Ureter (tissue), 1 donor: ENCODE data around the gene SPATA13. TPM values are rescaled to one million over a fixed set of nuclear protein-coding genes. Genes with fewer than 3 reads are reported as not detected.
"Not testable (repeated sequence)": the region's sequence is repeated elsewhere in the genome, so short reads cannot be mapped to it uniquely, and the experiment has no call there.

Experiments
- DNase-seq: peaks from one replicate; pipeline ENCODE4 v3.0.0-alpha.2; 2020; ENCODE audit warnings: low spot score
- total RNA-seq: library from RNA; stranded (reverse); gene quantifications from one replicate; pipeline ENCODE4 v1.2.4, GENCODE V29; 2023
- donor health status: DM: yes; HTN: yes; CAD: no.

SPATA13 gene
- total RNA-seq, 1 donor from 2014 or later = 19.0 TPM

DNA sequence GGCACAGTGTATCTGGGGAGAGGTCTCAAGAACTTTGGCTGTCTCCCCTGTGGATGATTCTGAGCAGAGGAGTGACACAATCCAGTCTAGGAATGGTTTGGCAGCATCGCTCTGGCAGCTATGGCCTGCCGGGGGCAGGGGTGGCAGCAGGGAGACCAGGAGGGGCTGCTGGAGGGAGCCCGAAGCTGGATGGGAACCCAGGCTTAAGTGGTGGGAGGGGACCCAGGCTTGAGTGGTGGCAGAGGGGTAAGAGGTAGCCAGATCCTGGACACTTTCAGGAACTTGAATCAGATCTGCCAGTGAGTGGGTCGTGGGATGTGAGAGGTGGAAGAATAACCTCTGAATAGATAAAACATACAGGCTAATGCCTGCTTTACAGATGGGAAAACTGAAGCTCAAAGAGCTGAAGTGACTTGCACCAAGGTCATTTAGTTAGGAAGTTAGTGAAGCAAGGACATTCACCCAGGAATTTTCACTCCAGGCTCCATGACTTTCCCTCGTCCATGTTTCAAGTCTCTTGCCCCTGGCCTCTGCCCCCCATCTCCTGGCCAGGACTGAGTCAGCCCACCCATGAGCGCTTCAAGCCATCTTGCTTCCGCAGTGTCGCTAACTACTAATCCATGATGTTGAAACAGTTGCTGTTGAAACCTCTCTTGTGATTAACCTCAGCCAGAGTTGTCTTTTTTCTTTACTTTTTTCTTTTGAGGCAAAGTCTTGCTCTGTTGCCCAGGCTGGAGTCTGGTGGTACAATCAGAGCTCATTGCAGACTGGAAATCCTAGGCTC lies 119.0 kb downstream of the SPATA13 start:
- DNase-seq = no peak

DNA sequence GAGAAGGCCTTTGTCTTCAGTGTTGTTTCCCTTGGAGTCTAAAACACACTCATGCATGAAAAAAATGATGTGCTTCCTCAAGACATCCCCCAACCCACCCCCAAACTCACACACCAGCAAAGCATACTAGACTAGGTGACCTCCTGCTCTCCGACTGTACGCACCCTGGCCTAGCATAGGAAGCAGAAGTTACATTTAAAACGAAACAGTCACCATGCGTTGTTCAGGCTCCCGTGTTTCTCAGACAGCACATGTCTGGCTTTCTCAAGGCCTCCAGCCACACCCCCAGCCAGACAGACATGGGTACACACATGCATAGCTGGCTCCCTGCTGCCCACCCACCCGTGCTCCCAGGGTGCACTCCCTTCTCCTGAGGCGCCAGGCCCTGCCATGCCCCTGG lies 120.2 kb downstream of the SPATA13 start:
- no peak for DNase-seq

DNA sequence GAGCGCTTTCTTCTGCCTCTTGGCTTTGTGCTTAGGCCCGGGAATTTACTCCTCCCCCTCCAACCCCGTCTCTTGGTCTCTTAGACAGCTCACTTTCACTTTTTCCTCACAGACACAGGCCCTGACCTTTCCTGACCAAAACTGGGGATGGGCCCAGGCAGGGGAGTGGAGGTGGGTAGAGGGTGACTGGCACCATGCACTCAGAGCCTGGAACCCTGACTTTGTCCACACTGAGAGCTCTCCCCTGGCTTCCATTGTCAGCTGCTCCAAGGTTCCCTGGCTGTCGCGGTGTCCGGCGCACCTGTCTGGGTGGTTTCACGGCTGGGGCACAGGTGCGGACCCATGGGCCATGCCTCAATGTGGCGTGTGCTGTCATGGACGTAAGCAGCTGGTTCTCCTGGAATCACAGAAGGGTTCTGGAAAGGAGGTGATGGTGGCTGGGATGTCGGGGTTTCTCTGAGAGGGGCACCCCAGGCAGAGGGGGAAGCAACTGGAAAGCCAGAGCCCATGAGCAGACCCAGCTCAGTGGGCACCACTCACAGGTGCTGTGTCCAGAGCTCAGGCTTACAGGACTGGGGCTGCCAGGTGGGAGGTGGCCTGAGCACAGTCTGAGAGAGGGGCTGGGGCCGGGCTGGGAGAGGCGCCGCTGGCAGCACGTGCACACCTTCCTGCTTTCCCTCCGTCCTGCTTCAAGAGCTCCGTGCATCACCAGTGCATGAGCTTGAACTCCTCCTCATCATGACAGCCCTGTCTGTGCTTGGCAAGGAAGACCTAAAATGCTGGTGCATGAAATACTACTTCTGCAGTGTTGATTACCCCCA lies 120.9 kb downstream of the SPATA13 start:
- DNase-seq = no peak

DNA sequence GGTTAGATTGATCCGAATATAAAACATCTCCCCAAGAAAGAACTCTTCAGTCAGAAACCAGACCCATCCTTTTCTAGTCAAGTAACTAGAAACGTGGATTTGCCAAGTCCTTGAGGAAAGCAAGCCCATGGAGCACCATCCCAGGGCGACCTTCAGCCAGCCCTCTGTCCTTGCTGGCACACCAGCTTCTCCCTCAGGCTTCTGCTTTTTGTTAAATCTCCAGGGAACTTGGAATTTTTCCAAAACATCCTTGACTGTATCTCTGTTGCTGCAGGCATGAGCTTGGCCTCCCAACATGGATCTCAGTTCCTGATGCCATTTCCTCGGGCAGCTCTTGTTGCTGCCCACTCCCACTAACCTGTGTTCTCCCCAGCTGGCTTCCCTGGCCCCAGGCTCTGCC lies 121.7 kb downstream of the SPATA13 start:
- DNase-seq = no peak

DNA sequence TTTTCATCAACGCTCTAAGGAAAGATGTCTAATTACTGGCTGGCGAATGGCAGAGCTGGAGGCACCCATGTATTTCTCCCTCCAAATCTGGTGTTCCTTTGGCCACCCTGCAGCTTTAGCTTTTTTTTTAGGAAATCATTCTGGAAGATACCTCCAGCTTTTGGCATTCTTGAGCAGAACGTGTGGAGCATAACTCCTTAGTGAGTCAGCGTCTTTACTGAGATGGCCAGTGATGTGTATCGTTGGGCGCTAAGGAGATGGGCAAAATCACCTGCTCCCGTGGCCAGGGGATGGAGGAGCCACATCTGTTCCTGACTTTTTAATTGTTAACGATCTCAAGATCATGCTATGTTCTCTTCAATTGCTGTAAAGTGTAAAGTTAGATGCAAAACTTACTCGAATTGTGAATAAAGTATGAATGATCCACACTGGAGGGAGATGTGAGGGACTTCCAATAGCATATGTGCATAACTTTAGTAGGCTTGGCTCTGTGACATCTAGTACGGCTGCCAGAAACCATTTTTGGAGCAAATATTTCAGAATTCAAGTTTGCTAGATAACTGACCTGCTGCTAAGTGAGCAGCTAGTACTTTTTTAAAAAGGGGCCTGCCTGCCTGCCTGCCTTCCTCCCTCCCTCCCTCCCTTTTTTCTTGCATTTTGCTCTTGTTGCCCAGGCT lies 124.5 kb downstream of the SPATA13 start:
- DNase-seq = no peak

DNA sequence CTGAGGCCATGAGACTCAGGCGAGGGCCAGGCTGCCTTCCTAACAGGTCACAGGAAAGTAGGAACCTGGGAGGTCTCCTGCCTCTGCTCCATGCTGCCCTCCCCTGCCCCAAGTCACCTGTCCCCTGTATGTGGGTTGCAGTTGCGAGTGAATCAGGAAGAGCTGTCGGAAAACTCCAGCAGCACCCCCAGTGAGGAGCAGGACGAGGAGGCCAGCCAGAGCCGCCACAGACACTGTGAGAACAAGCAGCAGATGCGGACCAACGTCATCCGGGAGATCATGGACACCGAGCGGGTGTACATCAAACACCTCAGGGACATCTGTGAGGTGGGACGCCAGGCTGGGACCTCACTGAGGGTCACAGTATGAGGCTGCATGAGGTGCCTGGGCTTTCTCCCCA lies 126.1 kb downstream of the SPATA13 start:
- no peak for DNase-seq

DNA sequence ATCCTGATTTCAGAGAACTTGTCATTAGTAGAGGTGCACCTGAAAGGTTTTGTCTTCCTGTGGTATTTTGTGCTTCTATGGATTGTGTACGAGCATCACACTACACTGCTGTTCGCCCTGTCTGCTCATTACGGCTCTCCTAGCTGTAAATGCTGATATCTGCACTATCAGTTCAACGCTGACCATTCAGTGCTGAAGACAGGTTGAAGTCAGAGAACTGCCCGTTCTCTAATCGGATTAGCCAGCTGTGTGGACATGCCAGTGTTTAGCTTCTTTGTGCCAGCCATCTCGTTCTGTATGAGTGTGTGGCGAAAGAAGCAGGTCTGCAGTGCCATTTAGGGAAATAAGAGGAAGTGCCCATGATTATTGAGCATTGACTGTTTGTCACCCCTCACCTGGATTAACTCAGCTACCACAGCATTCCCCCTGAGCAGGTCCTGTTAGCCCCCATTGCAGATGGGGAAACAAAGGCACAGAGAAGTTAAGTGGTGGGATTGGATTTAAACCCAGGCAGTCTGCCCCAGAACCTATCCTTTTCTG lies 127.3 kb downstream of the SPATA13 start:
- no peak for DNase-seq

DNA sequence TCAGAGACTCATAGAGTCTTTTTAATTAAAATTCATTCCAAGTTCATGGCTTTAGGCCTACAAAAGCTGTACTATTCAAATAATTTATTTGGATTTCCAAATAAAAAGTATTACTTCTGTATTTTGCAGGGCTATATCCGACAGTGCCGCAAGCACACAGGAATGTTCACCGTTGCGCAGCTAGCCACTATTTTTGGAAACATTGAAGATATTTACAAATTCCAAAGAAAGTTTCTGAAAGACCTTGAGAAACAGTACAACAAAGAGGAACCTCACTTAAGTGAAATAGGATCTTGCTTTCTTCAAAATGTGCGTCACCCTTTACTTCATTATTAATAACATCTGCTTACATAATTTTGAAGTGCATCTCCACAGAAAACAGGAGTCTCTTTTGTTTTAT lies 128.3 kb downstream of the SPATA13 start:
- no peak for DNase-seq

DNA sequence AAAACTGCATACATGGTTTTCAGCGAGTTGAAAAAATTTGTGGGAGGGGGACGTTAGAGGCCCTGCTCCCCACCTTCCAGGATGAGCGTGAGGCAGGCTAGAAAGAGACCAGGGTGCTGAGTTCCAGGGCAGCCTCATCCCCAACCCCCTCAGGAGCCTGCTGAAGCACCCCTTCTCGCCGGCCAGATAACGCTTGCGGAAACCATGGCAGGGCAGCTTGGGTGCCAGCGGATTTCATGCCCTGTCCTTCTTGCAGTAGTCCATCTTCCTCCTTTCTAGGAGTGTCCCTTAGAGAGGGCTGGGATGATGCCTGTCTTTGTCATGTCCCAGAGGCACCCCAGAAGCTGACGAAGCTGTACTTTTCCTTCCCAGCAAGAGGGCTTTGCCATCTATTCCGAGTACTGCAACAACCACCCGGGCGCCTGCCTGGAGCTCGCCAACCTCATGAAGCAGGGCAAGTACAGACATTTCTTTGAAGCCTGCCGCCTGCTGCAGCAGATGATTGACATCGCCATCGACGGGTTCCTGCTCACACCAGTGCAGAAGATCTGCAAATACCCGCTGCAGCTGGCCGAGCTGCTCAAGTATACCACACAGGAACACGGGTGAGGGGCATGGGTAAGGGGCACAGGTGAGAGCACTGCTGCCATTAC lies 129.9 kb downstream of the SPATA13 start:
- no peak for DNase-seq

DNA sequence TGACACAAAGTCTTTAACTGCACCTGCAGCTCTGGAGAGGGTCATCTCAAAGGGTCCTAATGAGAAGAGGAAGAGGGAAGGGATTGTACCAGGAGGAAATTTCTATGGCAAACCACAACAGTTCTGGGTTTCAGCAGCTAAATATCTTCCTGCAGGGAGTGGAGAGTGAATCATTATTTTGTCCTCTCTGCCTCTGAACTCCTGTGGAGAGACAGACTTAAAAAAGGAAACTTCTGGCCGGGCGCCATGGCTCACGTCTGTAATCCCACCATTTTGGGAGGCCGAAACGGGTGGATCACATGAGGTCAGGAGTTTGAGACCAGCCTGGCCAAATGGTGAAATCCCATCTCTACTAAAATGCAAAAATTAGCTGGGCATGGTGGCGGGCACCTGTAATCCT lies 132.0 kb downstream of the SPATA13 start:
- no peak for DNase-seq

DNA sequence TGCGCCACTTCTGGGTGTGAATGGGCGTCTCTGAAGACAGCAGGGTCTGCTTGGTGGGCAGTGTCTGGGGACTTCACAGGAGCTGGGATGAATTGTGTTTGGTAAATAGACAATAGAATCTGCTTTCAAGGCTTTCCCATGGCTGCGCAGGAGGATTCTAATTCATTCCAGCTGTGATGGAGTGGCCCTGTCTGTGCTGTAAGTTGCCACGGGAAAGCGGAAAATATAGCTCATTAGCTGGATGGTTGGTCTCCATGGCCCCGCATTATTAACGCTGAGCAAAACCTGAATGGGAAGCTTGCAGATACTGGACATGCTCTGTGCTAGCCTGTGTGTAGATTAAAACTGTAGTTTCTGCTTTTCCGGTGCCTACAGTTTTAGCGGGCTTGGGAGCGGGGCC lies 133.2 kb downstream of the SPATA13 start:
- no peak for DNase-seq

DNA sequence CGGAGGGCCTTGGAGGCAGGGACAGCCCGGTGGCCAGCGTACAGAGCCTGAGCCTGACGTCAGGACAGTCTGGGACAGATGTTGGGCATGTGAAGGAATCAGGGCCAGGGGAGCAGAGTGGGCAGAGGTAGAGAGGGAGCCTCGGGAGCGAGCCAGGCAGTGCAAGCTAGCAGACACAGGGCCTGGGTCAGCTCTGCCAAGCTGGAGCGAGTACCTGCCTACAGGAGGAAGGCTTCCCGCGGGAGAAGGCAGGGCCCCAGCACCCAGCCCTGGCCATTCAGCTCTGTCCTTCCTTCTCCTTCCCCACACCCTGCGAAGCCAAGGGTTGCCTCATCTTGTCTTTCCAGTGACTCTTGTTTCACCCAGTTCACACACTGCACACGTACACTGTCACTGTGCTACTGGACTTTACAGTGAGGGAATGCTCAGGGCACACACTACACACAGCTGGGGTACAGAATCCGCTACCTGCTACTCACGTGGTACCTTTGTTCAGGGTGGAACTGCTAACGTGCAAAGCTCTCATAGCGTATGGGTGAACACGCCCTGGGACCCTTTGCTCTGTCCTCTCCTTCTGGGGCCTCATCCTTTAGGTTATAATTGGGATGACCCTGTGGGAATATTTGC lies 139.1 kb downstream of the SPATA13 start:
- DNase-seq = no peak

DNA sequence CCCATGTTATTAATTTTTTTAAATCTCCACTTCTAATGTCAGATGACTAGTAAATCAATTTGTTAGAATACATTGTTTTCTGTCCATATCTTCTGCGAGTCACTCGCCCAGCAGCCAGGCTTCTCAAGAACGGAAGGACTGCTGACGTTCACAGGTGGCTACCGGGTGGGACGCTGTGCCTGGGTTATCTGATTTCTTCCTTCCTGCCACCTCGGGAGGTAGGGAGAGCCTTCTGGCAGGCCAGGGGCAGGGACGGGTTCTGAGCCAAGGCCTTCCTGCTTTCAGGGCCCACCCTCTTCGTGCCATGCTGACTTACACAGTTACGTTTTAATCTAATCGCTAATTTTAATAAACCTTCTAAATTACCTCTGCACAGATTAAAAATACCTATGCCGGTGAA lies 140.9 kb downstream of the SPATA13 start:
- DNase-seq = no peak

DNA sequence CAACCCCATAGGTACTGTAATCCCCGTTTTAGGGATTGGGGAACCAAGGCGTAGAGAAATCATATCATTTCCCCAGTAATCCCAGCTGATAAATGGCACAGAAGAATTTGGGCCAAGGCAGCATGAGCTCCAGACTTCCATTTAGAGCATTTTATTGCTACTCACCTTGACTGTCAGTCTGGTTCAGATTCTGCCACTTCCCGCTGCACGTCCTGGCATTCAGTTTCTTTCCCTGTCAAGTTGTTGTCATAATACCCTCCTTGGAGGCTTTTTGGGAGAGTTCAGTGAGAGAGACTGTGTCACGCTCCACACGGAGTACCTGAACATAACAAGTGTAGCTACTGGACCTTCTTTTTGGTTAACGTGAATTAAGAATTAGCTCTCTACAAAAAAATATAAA lies 141.4 kb downstream of the SPATA13 start:
- no peak for DNase-seq

DNA sequence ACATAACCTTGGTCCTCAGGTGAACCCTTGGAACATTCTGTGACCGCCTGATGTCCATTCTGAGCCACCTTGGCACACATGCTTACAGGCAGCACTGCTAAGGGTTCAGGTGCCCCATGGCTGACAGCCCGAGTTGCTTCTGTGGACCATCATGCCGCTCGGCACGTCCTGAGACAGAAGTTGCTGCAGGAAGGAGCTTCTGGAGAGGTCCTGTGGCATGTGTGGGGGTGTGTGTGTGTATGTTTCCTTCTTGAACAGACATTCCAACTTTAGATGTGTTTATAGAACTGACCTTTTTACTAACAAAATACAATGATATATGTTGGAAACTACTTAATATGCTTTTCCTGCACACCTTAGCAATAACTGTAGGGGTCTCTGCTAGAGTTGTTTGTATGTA lies 144.1 kb downstream of the SPATA13 start:
- DNase-seq = no peak

DNA sequence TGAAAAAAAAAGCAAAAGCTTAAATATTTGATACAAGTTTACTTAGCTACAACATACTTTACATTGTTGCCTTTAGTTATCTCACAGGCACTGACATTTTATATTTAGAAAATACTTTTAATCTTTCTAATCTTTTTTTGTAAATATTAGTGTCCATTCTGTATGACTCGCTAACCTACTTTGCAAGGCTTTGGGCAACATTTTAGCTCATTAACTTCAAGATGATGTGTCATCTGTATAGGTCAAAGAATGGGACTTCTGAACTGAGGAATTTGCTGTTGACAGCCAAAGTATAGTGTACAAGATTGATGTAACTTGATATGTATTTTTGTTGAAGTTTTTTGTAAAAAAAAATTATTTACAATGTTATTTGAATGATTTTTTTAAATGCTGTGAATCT lies 146.1 kb downstream of the SPATA13 start:
- no peak for DNase-seq

DNA sequence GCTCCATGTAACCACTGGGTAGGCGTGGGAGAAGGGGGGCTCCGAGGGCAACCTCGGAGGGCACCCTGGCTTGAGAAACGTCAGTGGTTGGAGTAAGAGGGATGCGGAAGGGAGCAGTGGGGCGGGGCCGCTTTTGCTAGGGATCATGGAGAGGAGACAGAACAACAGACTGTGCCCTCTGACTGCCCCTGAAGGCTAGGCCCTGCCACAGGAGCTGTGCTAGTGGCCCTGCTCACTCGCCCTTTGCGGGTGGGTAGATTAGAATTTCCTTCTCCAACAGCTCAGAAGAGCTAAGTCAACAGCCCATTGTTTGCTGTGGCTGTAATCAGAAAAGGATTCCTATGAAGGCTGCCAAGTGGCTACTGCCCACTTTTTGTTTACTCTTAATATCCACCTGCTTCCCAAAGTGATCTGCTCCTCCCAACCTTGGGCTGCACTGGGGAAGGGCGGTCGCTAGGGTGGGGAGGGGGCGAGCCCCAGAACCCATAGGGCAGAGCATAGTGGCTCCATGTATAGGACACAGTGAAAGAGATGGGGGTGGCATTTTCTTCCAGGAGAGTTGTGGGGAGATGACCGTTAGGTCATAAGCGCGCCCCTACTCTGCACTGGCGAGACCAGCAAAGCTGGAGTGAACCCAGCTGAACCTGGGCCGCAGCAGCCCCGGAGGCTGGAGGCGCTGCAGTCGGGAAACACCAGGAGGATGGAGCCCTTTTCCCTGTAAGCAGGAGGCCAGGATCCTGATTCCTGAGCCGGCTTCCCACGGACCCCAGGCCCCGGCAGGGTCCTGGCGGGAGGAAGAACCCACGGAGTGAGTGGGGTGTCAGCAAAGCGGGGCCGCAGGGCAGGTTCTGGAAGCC lies 146.9 kb downstream of the SPATA13 start:
- no peak for DNase-seq

DNA sequence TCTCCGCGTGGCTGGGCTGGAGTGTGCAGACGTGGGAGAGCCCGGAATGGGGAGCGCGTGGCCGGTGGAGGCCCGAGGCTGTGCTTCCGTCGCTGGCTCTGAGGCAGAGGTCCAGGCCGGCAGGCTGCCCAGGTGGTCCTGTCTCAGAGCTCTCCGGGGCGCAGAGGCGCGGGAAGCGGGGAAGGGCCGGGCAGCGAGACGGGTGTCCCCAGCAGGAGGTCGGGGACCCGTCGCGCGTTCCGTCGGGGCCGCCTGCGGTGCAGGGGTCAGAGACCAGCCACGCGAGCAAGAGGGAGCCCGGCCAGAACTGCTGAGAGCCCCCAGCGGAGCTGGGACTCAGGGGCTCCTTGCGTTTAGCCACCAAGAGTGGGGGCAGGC lies 147.5 kb downstream of the SPATA13 start:
- DNase-seq = no peak

DNA sequence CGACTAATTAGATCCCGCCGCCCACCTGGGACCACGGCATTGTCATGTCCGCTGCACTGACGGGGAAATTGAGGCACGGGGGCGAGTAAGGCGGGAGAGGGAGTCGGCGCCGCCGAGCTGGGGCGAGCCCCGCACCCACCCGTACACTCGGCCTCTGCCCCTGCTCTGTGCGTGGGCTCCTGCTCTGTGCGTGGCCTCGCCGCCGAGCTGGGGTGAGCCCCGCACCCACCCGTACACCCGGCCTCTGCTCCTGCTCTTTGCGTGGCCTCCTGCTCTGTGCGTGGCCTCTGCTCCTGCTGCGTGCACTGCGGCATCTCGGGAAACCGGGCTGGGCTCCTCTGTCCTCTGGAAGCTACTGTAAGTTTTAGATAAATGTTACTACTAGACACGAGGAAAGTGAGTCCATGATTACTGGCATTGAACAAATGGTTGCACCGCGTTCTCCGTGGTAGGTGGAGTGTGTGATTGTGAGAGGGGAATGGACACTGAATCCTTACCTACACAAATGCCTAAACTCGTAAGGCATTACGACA lies 148.0 kb downstream of the SPATA13 start:
- DNase-seq = no peak

DNA sequence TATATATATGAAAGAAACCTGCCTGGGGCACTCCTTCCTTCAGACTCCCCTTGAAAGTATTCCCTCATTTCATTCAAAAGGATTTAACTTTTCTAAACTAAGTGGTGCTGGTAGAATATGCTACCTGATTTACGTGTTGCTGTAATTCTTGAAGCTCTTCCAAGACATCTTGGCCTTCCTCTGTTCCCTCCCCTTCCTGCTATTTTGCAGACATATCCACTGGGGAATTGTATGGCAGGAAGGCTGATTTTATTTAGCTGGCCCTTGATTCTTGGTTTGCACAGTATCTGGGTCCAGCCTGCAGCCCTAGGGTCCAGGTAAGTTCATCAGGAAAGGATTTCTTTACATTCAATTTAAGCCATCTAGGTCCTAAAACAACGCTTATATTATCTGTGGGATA lies 148.8 kb downstream of the SPATA13 start, which contains the start of gene C1QTNF9:
TSS of gene C1QTNF9 (plus strand) at position 281 of the 400 bp plus-strand sequence. CDS start 6,424 bp downstream, outside the sequence.
- not testable (repeated sequence) for DNase-seq
